HepG2 (cell line): ENCODE results near the gene POLRMT. TPM values are rescaled to one million over a fixed set of nuclear protein-coding genes. Genes with fewer than 3 reads are reported as not detected.

Source experiments
- CHD2 ChIP-seq: IDR thresholded peaks from 2 replicates; pipeline ENCODE4 v1.6.1; 2011; ENCODE audit warnings: low read depth, low read length, improper control_type of control experiment
- E2F2 ChIP-seq: sonication (generic); formaldehyde crosslinking; IDR thresholded peaks from 2 replicates; pipeline ENCODE4 v1.4.0; 2020; ENCODE audit warnings: missing genetic modification reagents, borderline replicate concordance
- GATAD1 ChIP-seq: IDR thresholded peaks from 2 replicates; pipeline ENCODE4 v1.6.1; 2016; ENCODE audit warnings: missing genetic modification reagents, missing compliant biosample characterization
- GLI4 ChIP-seq: sonication (generic); formaldehyde crosslinking; IDR thresholded peaks from 2 replicates; pipeline ENCODE4 v1.5.1; 2020; ENCODE audit warnings: missing genetic modification reagents, mild to moderate bottlenecking, moderate library complexity, borderline replicate concordance
- GPBP1L1 ChIP-seq: sonication (generic); formaldehyde crosslinking; IDR thresholded peaks from 2 replicates; pipeline ENCODE4 v1.5.0; 2020; ENCODE audit warnings: mild to moderate bottlenecking, missing genetic modification reagents
- IKZF1 ChIP-seq: fragments of 450-650 bp; IDR thresholded peaks from 2 replicates; pipeline ENCODE4 v1.7.1; 2016
- KDM5B ChIP-seq: sonication (generic); formaldehyde crosslinking; IDR thresholded peaks from 2 replicates; pipeline ENCODE4 v1.4.0; 2020; ENCODE audit warnings: missing genetic modification reagents, mild to moderate bottlenecking, borderline replicate concordance
- STAT6 ChIP-seq: sonication (generic); formaldehyde crosslinking; IDR thresholded peaks from 2 replicates; pipeline ENCODE4 v1.4.0; 2020; ENCODE audit warnings: missing genetic modification reagents, mild to moderate bottlenecking, borderline replicate concordance
- YEATS4 ChIP-seq: sonication (generic); formaldehyde crosslinking; IDR thresholded peaks from 2 replicates; pipeline ENCODE4 v1.4.0; 2020; ENCODE audit warnings: missing genetic modification reagents, borderline replicate concordance
- ZBTB42 ChIP-seq: sonication (generic); formaldehyde crosslinking; IDR thresholded peaks from 2 replicates; pipeline ENCODE4 v1.5.0; 2020; ENCODE audit warnings: mild to moderate bottlenecking, missing genetic modification reagents
- ZBTB44 ChIP-seq: sonication (generic); formaldehyde crosslinking; IDR thresholded peaks from 2 replicates; pipeline ENCODE4 v1.4.0; 2020; ENCODE audit warnings: missing genetic modification reagents
- ZNF230 ChIP-seq: sonication (generic); formaldehyde crosslinking; IDR thresholded peaks from 2 replicates; pipeline ENCODE4 v1.4.0; 2020; ENCODE audit warnings: mild to moderate bottlenecking, missing genetic modification reagents
- ZNF431 ChIP-seq: sonication (generic); formaldehyde crosslinking; IDR thresholded peaks from 2 replicates; pipeline ENCODE4 v1.9.0; 2022; ENCODE audit warnings: missing genetic modification reagents, low read depth, mild to moderate bottlenecking, borderline replicate concordance
- ZNF512 ChIP-seq: sonication (generic); formaldehyde crosslinking; IDR thresholded peaks from 2 replicates; pipeline ENCODE4 v1.4.0; 2020; ENCODE audit warnings: mild to moderate bottlenecking, missing genetic modification reagents
- ZNF747 ChIP-seq: sonication (generic); formaldehyde crosslinking; IDR thresholded peaks from 2 replicates; pipeline ENCODE4 v1.8.1; 2023; ENCODE audit warnings: missing genetic modification reagents, mild to moderate bottlenecking, borderline replicate concordance
- ZSCAN22 ChIP-seq: sonication (generic); formaldehyde crosslinking; IDR thresholded peaks from 2 replicates; pipeline ENCODE4 v1.4.0; 2020; ENCODE audit warnings: mild to moderate bottlenecking, missing genetic modification reagents
- ZSCAN25 ChIP-seq: sonication (generic); formaldehyde crosslinking; IDR thresholded peaks from 2 replicates; pipeline ENCODE4 v1.8.0; 2022; ENCODE audit warnings: mild to moderate bottlenecking, missing genetic modification reagents
- polyA plus RNA-seq, 8 experiments: library from polyadenylated mRNA; depleted of rRNA in 3 of 8; stranded (reverse) in 7 of 8; unstranded in 1 of 8; fragments of >200 nt; fragmentation: Illumina TruSeq in 4 of 8; extraction: Trizol in 4 of 8; gene quantifications; 2 replicates each; pipeline versions ENCODE4 v1.2.1 to v1.2.3, GENCODE V29; 2011 to 2016; ENCODE audit warnings: low read depth in 4 of 8, missing spikeins in 1 of 8, mixed read lengths in 1 of 8; ENCODE audit not compliant: insufficient read depth in 1 of 8
- total RNA-seq, 5 experiments: library from RNA; depleted of rRNA; stranded (reverse); fragments of >200 nt; fragmentation: Illumina TruSeq; extraction: Trizol; gene quantifications; 2 replicates each; pipeline ENCODE4 v1.2.3, GENCODE V29; 2016; ENCODE audit warnings: low read depth in 1 of 5
- TF ChIP-seq, protein P1 (sequence below): IDR thresholded peaks from 2 replicates; pipeline ENCODE4 v1.6.1; 2016; ENCODE audit warnings: mild to moderate bottlenecking, missing biosample characterization, missing genetic modification reagents
- TF ChIP-seq, protein P2 (sequence below): sonication (generic); formaldehyde crosslinking; IDR thresholded peaks from 2 replicates; pipeline ENCODE4 v1.8.0; 2022; ENCODE audit warnings: mild to moderate bottlenecking, missing genetic modification reagents, moderate library complexity

Gene POLRMT
- total and polyA plus RNA-seq, 2 of the 13 experiments (the other 11 are each of a cell fraction or from before 2014, with no cell fraction given), result 78.0 to 101 TPM

- TF ChIP-seq E2F2 (CRISPR knock-in tag) (no peak), ZNF431 (CRISPR knock-in tag) (no peak; the same call in 1 of the 2 replicates), ZBTB44 (CRISPR knock-in tag) (peak; percentile 18; the same call in 1 of the 2 replicates), GPBP1L1 (no peak), ZSCAN22 (no peak; the same call in 1 of the 2 replicates), ZSCAN25 (CRISPR knock-in tag) (0 out of 2 replicates have a peak, but pooled peaks have one; percentile 47), CHD2 (no peak), GLI4 (CRISPR knock-in tag) (no peak), ZNF747 (CRISPR knock-in tag) (0 out of 2 replicates have a peak, but pooled peaks have one; percentile 23), YEATS4 (CRISPR knock-in tag) (peak; percentile 85), STAT6 (CRISPR knock-in tag) (no peak), ZNF512 (CRISPR knock-in tag) (no peak), ZBTB42 (CRISPR knock-in tag) (no peak), KDM5B (CRISPR knock-in tag) (peak; percentile 80), ZNF230 (CRISPR knock-in tag) (peak; percentile 54), IKZF1 (no peak), GATAD1 (peak; percentile 79)
- TF ChIP-seq, protein P1, sequence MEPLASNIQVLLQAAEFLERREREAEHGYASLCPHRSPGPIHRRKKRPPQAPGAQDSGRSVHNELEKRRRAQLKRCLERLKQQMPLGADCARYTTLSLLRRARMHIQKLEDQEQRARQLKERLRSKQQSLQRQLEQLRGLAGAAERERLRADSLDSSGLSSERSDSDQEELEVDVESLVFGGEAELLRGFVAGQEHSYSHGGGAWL (CRISPR knock-in tag), result peak; percentile 37
- TF ChIP-seq, protein P2, sequence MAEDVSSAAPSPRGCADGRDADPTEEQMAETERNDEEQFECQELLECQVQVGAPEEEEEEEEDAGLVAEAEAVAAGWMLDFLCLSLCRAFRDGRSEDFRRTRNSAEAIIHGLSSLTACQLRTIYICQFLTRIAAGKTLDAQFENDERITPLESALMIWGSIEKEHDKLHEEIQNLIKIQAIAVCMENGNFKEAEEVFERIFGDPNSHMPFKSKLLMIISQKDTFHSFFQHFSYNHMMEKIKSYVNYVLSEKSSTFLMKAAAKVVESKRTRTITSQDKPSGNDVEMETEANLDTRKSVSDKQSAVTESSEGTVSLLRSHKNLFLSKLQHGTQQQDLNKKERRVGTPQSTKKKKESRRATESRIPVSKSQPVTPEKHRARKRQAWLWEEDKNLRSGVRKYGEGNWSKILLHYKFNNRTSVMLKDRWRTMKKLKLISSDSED (CRISPR knock-in tag), result no peak
These were observed 27.6 kb upstream of the POLRMT start (continued) for GRCh38 chr19:660793-661426.
